HG02943 (cell line): Measurements from ENCODE around the gene POSTN.

Experiments used
- ATAC-seq: cut with Tn5 transposase; IDR thresholded peaks from one replicate; pipeline ENCODE4 v1.9.1; 2021; ENCODE audit warnings: mild to moderate bottlenecking, low read depth, moderate library complexity; ENCODE audit not compliant: unreplicated experiment

POSTN gene

DNA sequence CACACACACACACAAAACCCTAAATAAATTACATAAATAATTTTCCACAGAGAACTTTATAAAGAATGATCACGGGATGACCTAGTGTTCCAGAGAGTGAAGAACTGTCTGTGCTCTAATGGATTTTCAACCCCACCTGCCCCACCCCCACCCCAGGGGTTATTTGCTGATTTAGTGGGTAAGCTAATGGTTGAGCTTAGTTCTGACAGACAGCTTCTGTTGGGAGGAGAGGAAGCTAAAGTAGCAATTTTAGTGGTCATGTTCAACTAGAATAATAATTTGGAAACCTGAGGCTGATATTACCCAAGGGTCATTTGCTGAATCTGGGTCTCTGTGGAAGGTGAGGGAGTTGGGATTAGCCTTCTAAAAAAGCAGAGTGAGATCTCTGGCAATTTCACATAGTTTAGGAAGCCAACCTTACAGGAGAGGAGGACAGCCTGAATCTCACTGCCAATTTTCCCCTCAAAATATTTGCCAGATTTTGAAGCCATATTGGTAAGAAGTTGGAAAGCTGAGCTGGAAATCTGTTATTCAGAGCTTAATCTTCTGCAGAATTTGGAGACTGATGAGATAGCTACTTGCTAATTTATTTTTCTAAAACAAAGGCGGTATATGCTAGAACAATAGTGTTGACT is 68.7 kb downstream of the POSTN start:
- ATAC-seq = no peak

DNA sequence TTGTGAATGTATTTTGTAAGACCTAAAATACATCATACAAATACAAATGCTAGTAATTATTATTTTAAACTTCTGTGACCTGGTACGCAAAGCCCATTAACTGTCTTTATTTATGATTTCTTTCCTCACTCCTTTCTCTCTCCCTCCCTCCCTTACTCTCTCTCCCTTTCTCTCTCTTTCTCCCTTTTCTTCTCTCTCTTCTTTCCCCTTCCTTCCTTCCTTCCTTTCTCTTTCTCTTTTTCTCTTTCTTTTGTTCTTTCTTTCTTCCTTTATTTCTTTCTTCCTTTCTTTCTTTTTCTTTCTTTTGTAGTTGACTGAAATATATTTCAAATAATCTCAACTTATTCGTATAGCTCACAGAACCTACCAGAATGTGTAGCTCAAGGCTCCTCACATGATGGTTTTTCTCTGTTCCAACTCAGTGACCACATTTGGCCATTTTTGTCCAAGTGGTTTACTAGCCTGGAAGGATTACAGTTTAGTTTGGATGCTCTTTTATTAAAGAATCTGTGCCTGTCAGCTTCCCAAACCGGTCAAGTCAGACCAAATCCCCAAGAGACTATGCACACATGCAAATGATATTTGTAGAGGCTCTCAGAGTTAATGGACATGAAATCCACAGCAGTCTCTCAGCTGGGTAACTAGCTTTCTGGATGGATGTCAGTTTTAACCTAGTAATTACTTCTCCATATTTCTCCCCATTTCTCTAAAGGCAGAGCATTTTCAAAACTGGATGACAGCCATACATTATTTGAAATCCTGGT is 71.7 kb downstream of the POSTN start:
- ATAC-seq = no peak

DNA sequence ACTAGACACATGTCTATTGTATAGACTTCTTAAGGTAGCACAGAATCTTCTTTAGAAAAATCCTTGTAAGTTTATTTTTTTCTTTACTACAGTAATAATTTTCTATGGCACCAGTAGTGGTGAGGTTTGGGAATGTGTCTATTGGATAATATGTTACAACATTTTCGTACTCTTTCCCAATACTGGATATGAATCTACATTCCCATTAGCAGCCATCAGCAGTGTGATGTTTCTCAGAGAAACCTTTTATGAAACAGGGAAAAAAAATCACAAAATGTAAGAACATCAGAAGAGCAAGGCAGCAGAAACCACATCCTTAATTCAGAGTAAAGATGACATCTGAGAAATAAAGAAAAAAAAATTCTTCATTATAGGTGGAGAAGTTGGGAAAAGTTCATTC is 83.3 kb downstream of the POSTN start:
- ATAC-seq = no peak
